Neuronal stem cell (in vitro differentiated cells): Measurements from ENCODE around the gene MYL2.
A peak's percentile ranks its signal among the peaks of the same experiment; 100 is the strongest.
"Not testable (repeated sequence)": the region's sequence is repeated elsewhere in the genome, so short reads cannot be mapped to it uniquely, and the experiment has no call there.

Experiments
- DNase-seq: peaks from one replicate; pipeline ENCODE4 v3.0.0-alpha.2; 2013; ENCODE audit warnings: low spot score
- H2AFZ ChIP-seq: one replicate; pipeline ENCODE4 v1.6.1; 2013; ENCODE audit warnings: mild to moderate bottlenecking, low read length, inconsistent platforms
- H2AK5ac ChIP-seq: 2 replicates; pipeline ENCODE4 v1.6.1; 2013; ENCODE audit warnings: low read depth, mild to moderate bottlenecking, inconsistent platforms, low read length, moderate library complexity, mixed read lengths
- H2BK120ac ChIP-seq: 2 replicates; pipeline ENCODE4 v1.6.1; 2013; ENCODE audit warnings: low read depth, mild to moderate bottlenecking, inconsistent platforms, low read length, moderate library complexity, mixed read lengths
- H2BK12ac ChIP-seq: one replicate; pipeline ENCODE4 v1.6.1; 2013; ENCODE audit warnings: low read length, inconsistent platforms
- H2BK15ac ChIP-seq: 2 replicates; pipeline ENCODE4 v1.6.1; 2013; ENCODE audit warnings: mild to moderate bottlenecking, low read length, inconsistent platforms, mixed read lengths
- H2BK5ac ChIP-seq: one replicate; pipeline ENCODE4 v1.6.1; 2013; ENCODE audit warnings: inconsistent platforms, mild to moderate bottlenecking, low read length, moderate library complexity
- H3K14ac ChIP-seq: one replicate; pipeline ENCODE4 v1.6.1; 2013; ENCODE audit warnings: low read length, inconsistent platforms
- H3K18ac ChIP-seq: 2 replicates; pipeline ENCODE4 v1.6.1; 2013; ENCODE audit warnings: low read length, inconsistent platforms
- H3K23ac ChIP-seq: 2 replicates; pipeline ENCODE4 v1.6.1; 2013; ENCODE audit warnings: low read depth, mild to moderate bottlenecking, mixed read lengths, low read length, inconsistent platforms; ENCODE audit not compliant: poor library complexity
- H3K27ac ChIP-seq: replicated peaks from 3 replicates; pipeline ENCODE4 v1.5.1; 2013; ENCODE audit warnings: low read length, inconsistent platforms
- H3K27me3 ChIP-seq, 3 experiments: 2 replicates each; pipeline ENCODE4 v1.6.1; 2013; ENCODE audit warnings: low read length in 3 of 3, mild to moderate bottlenecking in 2 of 3, inconsistent platforms in 1 of 3, low read depth in 1 of 3, mixed read lengths in 1 of 3, moderate library complexity in 1 of 3; ENCODE audit not compliant: control insufficient read depth in 3 of 3, insufficient read depth in 3 of 3
- H3K36me3 ChIP-seq, 2 donors: replicated peaks in 1 of 2; 2 replicates each; pipeline ENCODE4 v1.6.1; 2013; ENCODE audit warnings: low read length in 2 of 2; ENCODE audit not compliant: control insufficient read depth in 2 of 2, insufficient read depth in 2 of 2
- H3K4ac ChIP-seq: 2 replicates; pipeline ENCODE4 v1.6.1; 2013; ENCODE audit warnings: inconsistent platforms, mild to moderate bottlenecking, low read length, moderate library complexity
- H3K4me1 ChIP-seq, 2 donors: 1 replicate in 1 of 2; 2 replicates in 1 of 2; pipeline ENCODE4 v1.6.1; 2013; ENCODE audit warnings: low read length in 2 of 2, low read depth in 1 of 2; ENCODE audit not compliant: control insufficient read depth in 2 of 2, insufficient read depth in 1 of 2
- H3K4me2 ChIP-seq: one replicate; pipeline ENCODE4 v1.6.1; 2013; ENCODE audit warnings: mild to moderate bottlenecking, low read length, inconsistent platforms; ENCODE audit not compliant: insufficient read depth, poor library complexity, severe bottlenecking
- H3K4me3 ChIP-seq, 2 donors: 2 replicates each; pipeline ENCODE4 v1.5.1; 2013; ENCODE audit warnings: low read length in 2 of 2, mild to moderate bottlenecking in 2 of 2, inconsistent platforms in 1 of 2, moderate library complexity in 1 of 2
- H3K79me1 ChIP-seq: one replicate; pipeline ENCODE4 v1.6.1; 2013; ENCODE audit warnings: low read depth, mild to moderate bottlenecking, inconsistent platforms, low read length, moderate library complexity
- H3K9ac ChIP-seq: one replicate; pipeline ENCODE4 v1.6.1; 2013; ENCODE audit warnings: mild to moderate bottlenecking, low read depth, low read length, inconsistent platforms; ENCODE audit not compliant: poor library complexity
- H3K9me3 ChIP-seq, 2 donors: replicated peaks in 1 of 2; 2 replicates each; pipeline versions ENCODE3 to v1.6.1; 2013; ENCODE audit warnings: low read length in 2 of 2, mild to moderate bottlenecking in 2 of 2, inconsistent platforms in 1 of 2, low read depth in 1 of 2, mixed read lengths in 1 of 2, moderate library complexity in 1 of 2; ENCODE audit not compliant: control insufficient read depth in 2 of 2, insufficient read depth in 1 of 2
- H4K8ac ChIP-seq: one replicate; pipeline ENCODE4 v1.6.1; 2013; ENCODE audit warnings: low read depth, mild to moderate bottlenecking, inconsistent platforms, low read length, moderate library complexity
- H4K91ac ChIP-seq: one replicate; pipeline ENCODE4 v1.6.1; 2013; ENCODE audit warnings: low read length, low read depth, mild to moderate bottlenecking, inconsistent platforms; ENCODE audit not compliant: poor library complexity
- WGBS, 2 donors: extraction: QIAGEN DNeasy Blood & Tissue Kit; methylation state at CpG; one replicate each; pipeline ENCODE4 v1.1.7; 2013; ENCODE audit warnings: missing lambda C conversion rate in 2 of 2, mixed read lengths in 1 of 2; ENCODE audit not compliant: insufficient read length in 2 of 2, insufficient replicate concordance in 1 of 2; ENCODE audit errors: extremely low coverage in 2 of 2; 5-methylcytosine and 5-hydroxymethylcytosine counted together

MYL2 gene

DNA sequence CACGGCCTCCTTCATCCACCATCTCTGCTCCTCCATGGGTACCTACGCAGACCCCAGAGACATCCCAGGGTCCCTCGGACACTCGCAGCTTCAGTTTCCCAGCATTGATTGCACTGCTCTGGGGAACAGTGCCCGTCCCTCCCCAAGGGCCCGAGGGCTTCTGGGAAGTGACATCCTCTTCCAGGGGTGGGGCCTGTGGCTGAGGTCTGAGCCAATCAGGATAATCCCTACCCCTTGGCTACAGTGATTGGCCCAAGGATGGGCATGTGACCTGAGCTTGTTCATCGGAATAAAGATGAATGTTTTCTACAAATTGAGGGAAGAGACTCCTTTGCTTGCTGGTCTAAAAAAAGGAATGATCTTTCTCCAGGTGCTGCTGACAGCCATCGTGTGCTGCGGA lies 37.3 kb upstream of the MYL2 start:
- Histone ChIP-seq H2BK120ac (no peak overlapping the region), H3K79me1 (no peaks in the 10 kb centered on the region), H3K36me3 (no peaks in the 10 kb centered on the region), H2BK15ac (no peak overlapping the region), H3K27me3 (no peaks in the 10 kb centered on the region), H3K9me3 (peaks cover 0 to 2% of the 10 kb centered on the region in 2 donors), H3K27ac (no peak overlapping the region), H3K18ac (no peak overlapping the region), H3K4me1 (no peaks in the 10 kb centered on the region), H4K91ac (no peak overlapping the region), H4K8ac (no peak overlapping the region), H3K4me3 (no peak overlapping the region), H3K4ac (no peak overlapping the region), H2AFZ (peak overlapping the region; percentile 36), H3K9ac (no peak overlapping the region), H3K4me2 (no peak overlapping the region), H3K14ac (no peak overlapping the region), H2BK12ac (no peak overlapping the region), H2BK5ac (no peak overlapping the region), H2AK5ac (no peak overlapping the region), H3K23ac (no peak overlapping the region)
- no peak for DNase-seq
- WGBS, 2 donors: no CpG with 5 or more reads among the region's 9 CpGs

DNA sequence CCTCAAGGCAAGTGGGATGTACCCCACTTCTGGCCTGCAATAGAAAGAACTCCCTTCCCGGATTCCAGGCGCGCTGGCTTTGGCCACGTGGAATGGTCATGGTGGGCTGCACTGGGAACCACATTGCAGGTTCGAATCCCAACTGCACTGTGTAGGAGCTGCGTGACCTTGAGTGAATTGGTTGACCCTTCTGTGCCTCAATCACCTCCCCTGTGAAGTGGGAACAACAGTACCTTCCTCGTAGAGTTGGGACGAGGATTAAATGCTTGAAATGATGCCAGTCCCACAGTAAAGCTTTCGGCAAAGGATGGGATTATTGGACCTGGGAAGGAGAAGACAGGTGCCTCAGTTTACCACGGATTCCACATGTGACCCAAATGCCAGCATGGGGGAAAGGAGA lies 36.8 kb upstream of the MYL2 start:
- Histone ChIP-seq H3K79me1 (no peaks in the 10 kb centered on the region), H3K36me3 (no peaks in the 10 kb centered on the region), H3K4ac (no peak overlapping the region), H3K27me3 (no peaks in the 10 kb centered on the region), H3K27ac (no peak overlapping the region), H3K4me1 (no peaks in the 10 kb centered on the region), H3K9ac (no peak overlapping the region), H4K91ac (no peak overlapping the region), H2BK12ac (no peak overlapping the region), H2AFZ (no peak overlapping the region), H3K14ac (no peak overlapping the region), H3K4me3 (no peak overlapping the region), H3K18ac (no peak overlapping the region), H4K8ac (no peak overlapping the region), H3K4me2 (no peak overlapping the region), H2BK120ac (no peak overlapping the region), H3K23ac (no peak overlapping the region), H3K9me3 (peaks cover 0 to 2% of the 10 kb centered on the region in 2 donors), H2BK5ac (no peak overlapping the region), H2BK15ac (no peak overlapping the region), H2AK5ac (no peak overlapping the region)
- WGBS, 2 donors: no CpG with 5 or more reads among the region's 10 CpGs
- DNase-seq: no peak

DNA sequence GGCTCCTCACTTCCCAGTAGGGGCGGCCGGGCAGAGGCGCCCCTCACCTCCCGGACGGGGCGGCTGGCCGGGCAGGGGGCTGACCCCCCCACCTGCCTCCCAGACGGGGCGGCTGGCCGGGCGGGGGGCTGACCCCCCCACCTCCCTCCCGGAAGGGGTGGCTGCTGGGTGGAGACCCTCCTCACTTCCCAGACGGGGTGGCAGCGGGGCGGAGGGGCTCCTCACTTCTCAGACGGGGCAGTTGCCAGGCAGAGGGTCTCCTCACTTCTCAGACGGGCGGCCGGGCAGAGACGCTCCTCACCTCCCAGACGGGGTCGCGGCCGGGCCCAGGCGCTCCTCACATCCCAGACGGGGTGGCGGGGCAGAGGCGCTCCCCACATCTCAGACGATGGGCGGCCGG lies 30.5 kb upstream of the MYL2 start:
- H3K4me1 ChIP-seq, H2AK5ac ChIP-seq, H2BK5ac ChIP-seq, DNase-seq, H3K14ac ChIP-seq, H4K91ac ChIP-seq, H3K36me3 ChIP-seq, H3K79me1 ChIP-seq, H2BK15ac ChIP-seq, H2BK120ac ChIP-seq, H2AFZ ChIP-seq, H3K9me3 ChIP-seq, H3K27ac ChIP-seq, H3K9ac ChIP-seq, H3K23ac ChIP-seq, H3K4me3 ChIP-seq, H3K4me2 ChIP-seq, H3K27me3 ChIP-seq, H3K18ac ChIP-seq, H2BK12ac ChIP-seq, H4K8ac ChIP-seq, H3K4ac ChIP-seq: not testable (repeated sequence)
- no CpG with 5 or more reads among the region's 31 CpGs for WGBS, 2 donors

DNA sequence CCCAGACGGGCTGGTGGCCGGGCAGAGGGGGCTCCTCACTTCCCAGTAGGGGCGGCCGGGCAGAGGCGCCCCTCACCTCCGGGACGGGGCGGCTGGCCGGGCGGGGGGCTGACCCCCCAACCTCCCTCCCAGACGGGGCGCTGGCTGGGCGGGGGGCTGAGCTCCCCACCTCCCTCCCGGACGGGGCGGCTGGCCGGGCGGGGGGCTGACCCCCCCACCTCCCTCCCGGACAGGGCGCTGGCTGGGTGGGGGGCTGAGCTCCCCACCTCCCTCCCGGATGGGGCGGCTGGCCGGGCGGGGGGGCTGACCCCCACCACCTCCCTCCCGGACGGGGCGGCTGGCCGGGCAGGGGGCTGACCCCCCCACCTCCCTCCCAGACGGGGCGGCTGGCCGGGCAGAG lies 30.1 kb upstream of the MYL2 start:
- not testable (repeated sequence) for H3K9ac ChIP-seq, H3K18ac ChIP-seq, H3K4ac ChIP-seq, H2BK15ac ChIP-seq, H4K8ac ChIP-seq, H2BK5ac ChIP-seq, H2BK12ac ChIP-seq, H2AFZ ChIP-seq, H3K14ac ChIP-seq, H2AK5ac ChIP-seq, H3K36me3 ChIP-seq, H3K9me3 ChIP-seq, H3K79me1 ChIP-seq, H3K23ac ChIP-seq, H3K4me1 ChIP-seq, H3K4me2 ChIP-seq, H2BK120ac ChIP-seq, DNase-seq, H4K91ac ChIP-seq, H3K27ac ChIP-seq, H3K4me3 ChIP-seq, H3K27me3 ChIP-seq
- no CpG with 5 or more reads among the region's 31 CpGs for WGBS, 2 donors
